HCT116 (cell line): ENCODE measurements around the gene SCD5. TPM values are rescaled to one million over a fixed set of nuclear protein-coding genes. Genes with fewer than 3 reads are reported as not detected.

Experiments
- ATAC-seq: fragments of 200-7000 bp; cut with Tn5 transposase; 2 replicates; pipeline ENCODE4 v1.9.1; 2020; ENCODE audit warnings: mild to moderate bottlenecking, moderate library complexity
- BruUV-seq: library from RNA; stranded (reverse); fragments of 400-500 nt; replicated peaks from 2 replicates; lab custom pipeline; 2021; lab: Mats Ljungman, UMichigan
- CTCF ChIA-PET: fragments of 300-600 bp; sonication (Branson Sonifier 250); formaldehyde crosslinking; loops from one replicate; lab custom pipeline; 2021; ENCODE audit warnings: antibody characterized with exemption; lab: Charles Lee
- POLR2A ChIA-PET: fragments of 300-600, 350-600 bp; sonication (Branson Sonifier 250); formaldehyde crosslinking; loops from one replicate; lab custom pipeline; 2021; ENCODE audit warnings: antibody characterized with exemption; lab: Charles Lee
- RAD21 ChIA-PET, 2 experiments: fragments of 300-600 bp; sonication (Branson Sonifier 250); formaldehyde crosslinking; loops; one replicate each; lab custom pipeline; 2023; ENCODE audit warnings: low total read pairs in 2 of 2; ENCODE audit not compliant: uncharacterized antibody in 2 of 2, unreplicated experiment in 2 of 2, low non-redundant PET in 1 of 2; lab: Charles Lee
- DNase-seq: peaks from one replicate; pipeline ENCODE4 v3.0.0-alpha.2; 2010; ENCODE audit warnings: low read depth, low spot score
- H2AFZ ChIP-seq: fragments of 200-600 bp; shearing (Covaris generic), sonication (generic); 2 replicates; pipeline ENCODE4 v1.6.1; 2017; ENCODE audit warnings: low read depth, mixed run types, mixed read lengths, antibody characterized with exemption, low read length; ENCODE audit not compliant: poor library complexity, severe bottlenecking
- H3K27ac ChIP-seq: 2 replicates; pipeline ENCODE4 v1.5.1; 2012; ENCODE audit warnings: low read depth, low read length
- H3K27me3 ChIP-seq: fragments of 200-600 bp; sonication (generic); 2 replicates; pipeline ENCODE4 v1.6.1; 2016; ENCODE audit warnings: mixed run types, low read length, mixed read lengths; ENCODE audit not compliant: insufficient read depth
- H3K36me3 ChIP-seq, 2 experiments: fragments of 200-500 bp in 1 of 2; fragments of 200-600 bp in 1 of 2; sonication (Bioruptor generic) in 1 of 2; sonication (generic) in 1 of 2; 2 replicates each; pipeline versions ENCODE4 v1.5.1 to v1.6.1; 2014 to 2016; ENCODE audit warnings: low read length in 2 of 2, inconsistent platforms in 1 of 2, mixed read lengths in 1 of 2, mixed run types in 1 of 2; ENCODE audit not compliant: insufficient read depth in 2 of 2, control insufficient read depth in 1 of 2
- H3K4me1 ChIP-seq, 2 experiments: fragments of 200-600 bp in 1 of 2; sonication (generic) in 1 of 2; 2 replicates each; pipeline versions ENCODE4 v1.5.1 to v1.6.1; 2012 to 2017; ENCODE audit warnings: low read length in 2 of 2, inconsistent platforms in 1 of 2, mild to moderate bottlenecking in 1 of 2, mixed read lengths in 1 of 2, mixed run types in 1 of 2, moderate library complexity in 1 of 2; ENCODE audit not compliant: insufficient read depth in 2 of 2, control insufficient read depth in 1 of 2
- H3K4me2 ChIP-seq: fragments of 200-600 bp; sonication (generic); 2 replicates; pipeline ENCODE4 v1.6.1; 2017; ENCODE audit warnings: mixed run types, low read length, mixed read lengths
- H3K4me3 ChIP-seq, 2 experiments: fragments of 200-600 bp in 1 of 2; sonication (generic) in 1 of 2; replicated peaks in 1 of 2; 2 replicates each; pipeline ENCODE4 v1.5.1; 2011 to 2016; ENCODE audit warnings: low read length in 2 of 2, control low read depth in 1 of 2, low read depth in 1 of 2, mild to moderate bottlenecking in 1 of 2, mixed read lengths in 1 of 2, mixed run types in 1 of 2
- H3K79me2 ChIP-seq: fragments of 200-600 bp; sonication (generic); 2 replicates; pipeline ENCODE4 v1.6.1; 2017; ENCODE audit warnings: mild to moderate bottlenecking, mixed run types, low read length, moderate library complexity, mixed read lengths; ENCODE audit not compliant: insufficient read depth
- H3K9ac ChIP-seq: fragments of 200-600 bp; sonication (generic); 2 replicates; pipeline ENCODE4 v1.6.1; 2016; ENCODE audit warnings: low read length, mixed read lengths
- H3K9me2 ChIP-seq: fragments of 200-600 bp; sonication (generic), shearing (Covaris generic); 2 replicates; pipeline ENCODE4 v1.6.1; 2017; ENCODE audit warnings: mixed run types, mild to moderate bottlenecking, moderate library complexity; ENCODE audit not compliant: insufficient read depth
- H3K9me3 ChIP-seq, 2 experiments: fragments of 200-500 bp in 1 of 2; fragments of 200-600 bp in 1 of 2; sonication (Bioruptor generic) in 1 of 2; sonication (generic) in 1 of 2; 2 replicates each; pipeline ENCODE4 v1.6.1; 2014 to 2017; ENCODE audit warnings: low read length in 2 of 2, mixed read lengths in 2 of 2, inconsistent platforms in 1 of 2, low read depth in 1 of 2, mild to moderate bottlenecking in 1 of 2, mixed run types in 1 of 2, moderate library complexity in 1 of 2; ENCODE audit not compliant: control insufficient read depth in 1 of 2, insufficient read depth in 1 of 2
- H4K20me1 ChIP-seq: fragments of 200-600 bp; sonication (generic), shearing (Covaris generic); 2 replicates; pipeline ENCODE4 v1.6.1; 2017; ENCODE audit warnings: mixed run types, mild to moderate bottlenecking, moderate library complexity; ENCODE audit not compliant: insufficient read depth
- CBX3 ChIP-seq: IDR thresholded peaks from 2 replicates; pipeline ENCODE4 v1.6.1; 2012; ENCODE audit warnings: low read depth
- CEBPB ChIP-seq: IDR thresholded peaks from 2 replicates; pipeline ENCODE4 v1.6.1; 2012; ENCODE audit warnings: low read depth
- EGR1 ChIP-seq: IDR thresholded peaks from 2 replicates; pipeline ENCODE4 v1.6.1; 2012; ENCODE audit warnings: low read depth
- ELF1 ChIP-seq: IDR thresholded peaks from 2 replicates; pipeline ENCODE4 v1.6.1; 2012; ENCODE audit warnings: low read depth, borderline replicate concordance
- FOSL1 ChIP-seq: IDR thresholded peaks from 2 replicates; pipeline ENCODE4 v1.6.1; 2012; ENCODE audit warnings: low read depth
- JUND ChIP-seq: IDR thresholded peaks from 2 replicates; pipeline ENCODE4 v1.6.1; 2012
- POLR2A ChIP-seq: IDR thresholded peaks from 2 replicates; pipeline ENCODE4 v1.7.0; 2011; ENCODE audit warnings: borderline replicate concordance; ENCODE audit not compliant: insufficient read depth, insufficient read length; ENCODE audit errors: extremely low read depth
- RAD21 ChIP-seq: IDR thresholded peaks from 2 replicates; pipeline ENCODE4 v1.6.1; 2012; ENCODE audit warnings: low read depth, mild to moderate bottlenecking
- SIN3A ChIP-seq: IDR thresholded peaks from 2 replicates; pipeline ENCODE4 v1.6.1; 2012; ENCODE audit warnings: low read depth
- SP1 ChIP-seq: IDR thresholded peaks from 2 replicates; pipeline ENCODE4 v1.6.1; 2012; ENCODE audit warnings: low read depth
- SRF ChIP-seq: IDR thresholded peaks from 2 replicates; pipeline ENCODE4 v1.6.1; 2012; ENCODE audit warnings: low read depth
- TCF7L2 ChIP-seq: IDR thresholded peaks from 2 replicates; pipeline ENCODE4 v1.7.0; 2011; ENCODE audit warnings: borderline replicate concordance, inconsistent platforms; ENCODE audit not compliant: insufficient read depth, insufficient read length; ENCODE audit errors: extremely low read depth
- ZBTB33 ChIP-seq: IDR thresholded peaks from 2 replicates; pipeline ENCODE4 v1.6.1; 2011; ENCODE audit warnings: mild to moderate bottlenecking, low read length, moderate library complexity; ENCODE audit not compliant: insufficient replicate concordance; ENCODE audit errors: extremely low read depth
- ZFX ChIP-seq: fragments of 450-650 bp; IDR thresholded peaks from 2 replicates; pipeline ENCODE4 v1.6.1; 2017
- ZNF274 ChIP-seq: fragments of 200-500 bp; sonication (Bioruptor generic); IDR thresholded peaks from 2 replicates; pipeline ENCODE4 v1.6.1; 2014; ENCODE audit warnings: mild to moderate bottlenecking, low read depth, low read length, inconsistent platforms
- intact Hi-C: fragments of 100-400 bp; cut with micrococcal nuclease; formaldehyde crosslinking; loops from 2 replicates; pipeline ENCODE4 v1.10.0; 2022
- total RNA-seq: library from RNA; stranded (reverse); gene quantifications from one replicate; pipeline ENCODE4 v1.2.1, GENCODE V29; 2021; ENCODE audit not compliant: unreplicated experiment

The SCD5 gene
- total RNA-seq, 1 experiment from 2014 or later: 21.7 TPM

GRCh38 chr4:82803746-82804145 lies 5.2 kb upstream of the SCD5 start:
- ChIA-PET RAD21 (no interaction called here), POLR2A (no interaction called here), CTCF (no interaction called here)
- no peak overlapping the region for H3K27ac ChIP-seq
- no peak overlapping the region for H3K9ac ChIP-seq
- no peak overlapping the region for H3K4me3 ChIP-seq
- H3K9me2 ChIP-seq: no peaks in the 10 kb centered on the region
- no peaks in the 10 kb centered on the region for H3K27me3 ChIP-seq
- no TSS peak for BruUV-seq
- no peak for ATAC-seq
- DNase-seq: no peak
- H2AFZ ChIP-seq: no peak overlapping the region
- H3K79me2 ChIP-seq: no peaks in the 10 kb centered on the region
- H3K36me3 ChIP-seq: no peaks in the 10 kb centered on the region
- peaks cover 4 to 8% of the 10 kb centered on the region in 2 experiments; a peak in 3 of 4 replicates for H3K4me1 ChIP-seq
- no peak overlapping the region for H3K4me2 ChIP-seq
- no peaks in the 10 kb centered on the region for H3K9me3 ChIP-seq
- intact Hi-C loops: loop anchor here (5.0 kb wide), 1 partner anchor 81 kb away; no protein-coding TSS in a partner anchor
- H4K20me1 ChIP-seq: no peaks in the 10 kb centered on the region
- TF ChIP-seq POLR2A (no peak), RAD21 (no peak), ELF1 (no peak), JUND (no peak), CEBPB (no peak), CBX3 (no peak), SP1 (no peak), ZBTB33 (no peak)

- Histone ChIP-seq H3K4me2 (no peak overlapping the region), H3K27ac (no peak overlapping the region), H3K4me1 (peaks cover 4 to 8% of the 10 kb centered on the region in 2 experiments; a peak in 3 of 4 replicates), H3K9me2 (no peaks in the 10 kb centered on the region), H3K9me3 (no peaks in the 10 kb centered on the region), H3K4me3 (no peak overlapping the region), H2AFZ (no peak overlapping the region), H4K20me1 (no peaks in the 10 kb centered on the region), H3K36me3 (no peaks in the 10 kb centered on the region), H3K9ac (no peak overlapping the region), H3K27me3 (no peaks in the 10 kb centered on the region), H3K79me2 (no peaks in the 10 kb centered on the region; the same call in 1 of the 2 replicates)
- ChIA-PET RAD21 (interaction anchor here in 1 of 2 experiments (0.7 kb wide), 1 partner anchor 10 kb away, joined by 4 read pairs; no protein-coding TSS in a partner anchor), POLR2A (no interaction called here), CTCF (no interaction called here)
- DNase-seq: no peak
- intact Hi-C loops: loop anchor here (1.0 to 5.0 kb wide), 2 partner anchors 81 to 341 kb away; no protein-coding TSS in a partner anchor
- BruUV-seq: no TSS peak
- no peak for ATAC-seq
- TF ChIP-seq ZBTB33 (no peak), SP1 (no peak), ZNF274 (no peak), FOSL1 (no peak), SRF (no peak), SIN3A (no peak), TCF7L2 (no peak), POLR2A (no peak), EGR1 (no peak), ZFX (no peak), JUND (no peak)
Observed at GRCh38 chr4:82802911-82803310, 4.3 kb upstream of the SCD5 start.
